BLaER1 treated with 17β-estradiol and CSF1 and Interleukin-3, amounts not matched to agents 10 nM and 100 nM (cell line): ENCODE measurements around the gene GLA.

Experiments used
- H3K27ac ChIP-seq, 11 experiments: shearing (Covaris generic); formaldehyde crosslinking; 2 replicates each; pipeline ENCODE4 v1.8.1; 2022
- H3K27me3 ChIP-seq, 11 experiments: shearing (Covaris generic); formaldehyde crosslinking; 2 replicates each; pipeline ENCODE4 v1.8.1; 2022
- H3K36me3 ChIP-seq, 11 experiments: shearing (Covaris generic); formaldehyde crosslinking; 2 replicates each; pipeline ENCODE4 v1.8.1; 2022
- H3K4me1 ChIP-seq, 10 experiments: shearing (Covaris generic); formaldehyde crosslinking; 2 replicates each; pipeline ENCODE4 v1.8.1; 2022
- H3K4me2 ChIP-seq, 11 experiments: shearing (Covaris generic); formaldehyde crosslinking; 2 replicates each; pipeline ENCODE4 v1.8.1; 2022
- H3K4me3 ChIP-seq, 10 experiments: shearing (Covaris generic); formaldehyde crosslinking; 2 replicates each; pipeline ENCODE4 v1.8.1; 2022
- H3K9ac ChIP-seq, 11 experiments: shearing (Covaris generic); formaldehyde crosslinking; 2 replicates each; pipeline ENCODE4 v1.8.1; 2022
- H3K9me3 ChIP-seq, 11 experiments: shearing (Covaris generic); formaldehyde crosslinking; replicated peaks in 1 of 11; 2 replicates each; pipeline ENCODE4 v1.8.1; 2022
- H4K20me1 ChIP-seq, 11 experiments: shearing (Covaris generic); formaldehyde crosslinking; 2 replicates each; pipeline ENCODE4 v1.8.1; 2022
- Cebpa-rat ChIP-seq, 11 experiments: shearing (Covaris generic); IDR thresholded peaks; 2 replicates each; pipeline ENCODE4 v1.8.1; 2022

GLA gene

GRCh38 chrX:101407748-101408531, at the start of gene GLA, which contains the start of gene HNRNPH2:
Gene GLA, minus strand, starts transcription at chrX:101407925. Its CDS starts 22 bp downstream, at chrX:101407903.
Gene HNRNPH2, plus strand, starts transcription at chrX:101408222. Its CDS starts 3,767 bp downstream, at chrX:101411989.
- Histone ChIP-seq H3K4me3 (peak within 1 kb of the TSS; percentile 64 to 81 (median 72)), H3K27ac (peak within 1 kb of the TSS; percentile 81 to 97 (median 93))
- no peak for TF ChIP-seq Cebpa-rat (IDR thresholded peaks at IDR 0.05)

GRCh38 chrX:101452056-101452455, 44.3 kb upstream of the GLA start:
- no peaks in the 10 kb centered on the region for H4K20me1 ChIP-seq

More at GRCh38 chrX:101407748-101408531, at the start of gene GLA, which contains the start of gene HNRNPH2:
- H4K20me1 ChIP-seq, result peaks cover 0 to 27% (median 10%) of the 10 kb centered on the region in 11 experiments; a peak in 11 of 22 replicates
- peak within 1 kb of the TSS; percentile 83 to 95 (median 90) for H3K9ac ChIP-seq
- H3K4me1 ChIP-seq, result peaks cover 7 to 50% (median 18%) of the 10 kb centered on the region in 10 experiments; a peak in 19 of 20 replicates
- no peaks in the 10 kb centered on the region for H3K27me3 ChIP-seq
- H3K36me3 ChIP-seq, result peaks cover 21 to 39% (median 32%) of the 10 kb centered on the region in 11 experiments
- H3K4me2 ChIP-seq, result peak within 1 kb of the TSS; percentile 65 to 81 (median 70)
- peaks cover 0 to 15% (median 5%) of the 10 kb centered on the region in 11 experiments; a peak in 5 of 22 replicates for H3K9me3 ChIP-seq

DNA sequence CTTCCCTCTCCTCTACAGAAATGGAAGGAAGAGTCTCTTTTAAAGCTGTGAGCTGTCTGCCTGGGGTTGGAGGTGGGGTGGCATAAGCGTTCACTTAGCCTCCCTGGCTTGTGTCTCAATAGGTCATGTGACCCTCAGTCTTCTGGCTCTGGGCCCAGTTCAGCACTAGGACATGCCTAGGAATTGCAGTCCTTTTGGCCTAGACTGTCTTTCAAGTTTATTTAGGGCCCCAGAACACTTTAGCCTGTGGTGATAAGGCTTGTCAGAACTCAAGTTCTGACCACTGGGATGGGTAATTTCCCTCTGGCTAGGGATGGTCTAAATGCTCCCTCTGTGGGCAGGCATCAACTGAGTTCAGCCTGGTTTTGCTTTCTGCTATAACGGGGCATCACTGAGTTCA, 43.2 kb upstream of the GLA start:
- H3K9me3 ChIP-seq, result peaks cover 0 to 20% (median 12%) of the 10 kb centered on the region in 11 experiments; a peak in 11 of 22 replicates
- no peaks in the 10 kb centered on the region for H3K27me3 ChIP-seq
- no peak overlapping the region for H3K4me3 ChIP-seq
- TF ChIP-seq Cebpa-rat (IDR thresholded peaks at IDR 0.05), result no peak
- no peak overlapping the region for H3K27ac ChIP-seq
- H3K4me2 ChIP-seq, result no peak overlapping the region
- peaks cover 0 to 22% (median 0%) of the 10 kb centered on the region in 10 experiments; a peak in 5 of 20 replicates for H3K4me1 ChIP-seq
- peaks cover 0 to 5% (median 0%) of the 10 kb centered on the region in 11 experiments; a peak in 1 of 22 replicates for H3K36me3 ChIP-seq
- no peaks in the 10 kb centered on the region for H4K20me1 ChIP-seq
- H3K9ac ChIP-seq, result no peak overlapping the region

More at GRCh38 chrX:101452056-101452455, 44.3 kb upstream of the GLA start:
- H3K4me2 ChIP-seq, result peak overlapping the region in 2 of 11 experiments; percentile 41 to 55; a peak in 3 of 22 replicates
- H3K9me3 ChIP-seq, result peaks cover 0 to 20% (median 12%) of the 10 kb centered on the region in 11 experiments; a peak in 11 of 22 replicates
- H3K27ac ChIP-seq, result peak overlapping the region in 2 of 11 experiments; percentile 7 to 30; a peak in 2 of 22 replicates
- H3K4me1 ChIP-seq, result peaks cover 0 to 15% (median 0%) of the 10 kb centered on the region in 10 experiments; a peak in 4 of 20 replicates
- H3K36me3 ChIP-seq, result peaks cover 0 to 5% (median 0%) of the 10 kb centered on the region in 11 experiments; a peak in 1 of 22 replicates
- H3K27me3 ChIP-seq, result no peaks in the 10 kb centered on the region
- H3K9ac ChIP-seq, result no peak overlapping the region
- H3K4me3 ChIP-seq, result no peak overlapping the region
- TF ChIP-seq Cebpa-rat (IDR thresholded peaks at IDR 0.05), result no peak

DNA sequence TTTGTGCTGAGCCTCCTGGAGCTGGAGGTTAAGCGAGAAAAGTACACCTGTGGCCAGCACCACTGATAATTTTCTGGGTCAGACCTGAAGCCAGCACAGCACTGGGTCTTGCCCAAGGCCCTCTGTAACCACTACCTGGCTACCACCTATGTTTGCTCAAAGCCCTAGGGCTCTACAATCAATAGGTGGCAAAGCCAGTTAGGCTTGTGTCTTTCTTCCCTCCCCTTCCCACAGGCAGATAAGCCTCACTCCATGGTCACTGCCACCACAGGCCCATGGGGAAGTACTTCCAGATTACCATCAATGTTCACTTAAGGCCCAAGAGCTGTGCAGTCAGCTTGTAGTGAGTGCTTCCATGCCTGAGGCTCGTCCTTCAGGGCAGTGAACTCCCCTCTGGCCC, 42.4 kb upstream of the GLA start:
- Histone ChIP-seq H3K27me3 (no peaks in the 10 kb centered on the region), H3K36me3 (peaks cover 0 to 5% (median 0%) of the 10 kb centered on the region in 11 experiments; a peak in 1 of 22 replicates), H3K9ac (no peak overlapping the region), H3K27ac (no peak overlapping the region), H3K4me3 (no peak overlapping the region), H4K20me1 (no peaks in the 10 kb centered on the region), H3K4me1 (peaks cover 0 to 31% (median 0%) of the 10 kb centered on the region in 10 experiments; a peak in 6 of 20 replicates), H3K4me2 (no peak overlapping the region), H3K9me3 (peaks cover 0 to 20% (median 12%) of the 10 kb centered on the region in 11 experiments; a peak in 11 of 22 replicates)
- no peak for TF ChIP-seq Cebpa-rat (IDR thresholded peaks at IDR 0.05)

GRCh38 chrX:101449279-101449678, 41.6 kb upstream of the GLA start:
- Histone ChIP-seq H3K36me3 (0 out of 22 replicates have a peak, but pooled peaks cover 0 to 5% (median 0%) of the 10 kb centered on the region in 11 experiments), H3K4me2 (no peak overlapping the region), H3K4me3 (no peak overlapping the region), H3K9me3 (peaks cover 0 to 20% (median 12%) of the 10 kb centered on the region in 11 experiments; a peak in 11 of 22 replicates), H3K27ac (no peak overlapping the region), H4K20me1 (no peaks in the 10 kb centered on the region), H3K4me1 (peaks cover 0 to 31% (median 0%) of the 10 kb centered on the region in 10 experiments; a peak in 6 of 20 replicates), H3K9ac (no peak overlapping the region), H3K27me3 (no peaks in the 10 kb centered on the region)
- TF ChIP-seq Cebpa-rat (IDR thresholded peaks at IDR 0.05), result no peak

GRCh38 chrX:101442085-101442484, 34.4 kb upstream of the GLA start:
- Histone ChIP-seq H3K27me3 (no peaks in the 10 kb centered on the region), H3K27ac (peak overlapping the region in 1 of 11 experiments; percentile 23; a peak in 1 of 22 replicates), H4K20me1 (no peaks in the 10 kb centered on the region), H3K9me3 (peaks cover 0 to 12% (median 0%) of the 10 kb centered on the region in 11 experiments; a peak in 4 of 22 replicates), H3K4me3 (no peak overlapping the region), H3K36me3 (peaks cover 0 to 13% (median 0%) of the 10 kb centered on the region in 11 experiments; a peak in 3 of 22 replicates), H3K4me2 (peak overlapping the region in 1 of 11 experiments; percentile 48; a peak in 2 of 22 replicates), H3K9ac (no peak overlapping the region), H3K4me1 (peaks cover 0 to 31% (median 0%) of the 10 kb centered on the region in 10 experiments; a peak in 6 of 20 replicates)
- TF ChIP-seq Cebpa-rat (IDR thresholded peaks at IDR 0.05), result no peak

DNA sequence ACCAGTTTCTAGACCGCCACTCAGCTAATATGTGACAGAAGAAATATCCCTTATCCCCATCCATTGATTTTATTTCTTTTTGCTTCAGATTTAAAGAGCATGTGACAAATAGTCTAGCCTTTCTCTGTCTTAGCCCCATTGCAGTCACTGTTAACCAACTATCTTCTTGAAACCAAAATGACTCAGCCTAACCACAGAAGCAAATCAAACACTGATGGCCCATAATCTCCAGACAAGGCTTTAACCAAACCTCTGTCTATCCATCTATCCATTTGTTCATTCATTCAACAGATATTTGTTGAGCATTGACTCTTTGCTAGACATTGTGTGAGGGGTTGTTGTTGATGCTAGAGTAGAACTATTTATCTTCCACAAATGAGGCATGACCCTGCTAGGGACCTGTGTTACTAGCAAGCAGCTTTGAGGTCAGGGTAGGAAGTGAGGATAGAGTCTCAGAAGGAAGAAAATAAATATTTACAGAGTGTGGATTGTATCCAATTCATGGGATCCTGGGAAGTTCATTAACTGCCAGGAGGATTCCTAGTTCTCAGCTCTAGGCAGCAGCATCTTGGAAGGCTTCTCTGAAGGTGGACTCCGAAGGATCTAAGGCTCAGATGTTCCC, 22.8 kb upstream of the GLA start:
- peaks cover 10 to 23% (median 18%) of the 10 kb centered on the region in 11 experiments; a peak in 21 of 22 replicates for H3K9me3 ChIP-seq

DNA sequence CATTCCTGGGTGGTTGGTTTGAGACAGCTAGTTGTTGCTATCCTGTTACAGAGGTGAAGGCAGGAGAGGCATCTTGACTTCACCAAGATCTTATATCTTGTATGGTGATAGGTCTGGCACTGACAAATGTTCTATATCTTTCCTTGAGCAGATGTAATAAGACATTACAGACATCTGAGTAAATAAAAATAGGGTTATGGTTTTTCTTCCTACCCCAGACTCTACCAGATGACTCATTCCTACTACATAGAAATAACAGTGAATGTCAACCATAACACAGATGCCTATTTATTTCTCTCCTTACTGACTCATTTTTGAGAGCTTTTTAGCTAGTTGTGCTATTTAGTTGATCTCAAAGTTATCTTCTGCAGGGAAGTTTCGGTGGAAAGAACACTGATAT, 22.2 kb upstream of the GLA start:
- H3K27ac ChIP-seq, result no peak overlapping the region
- H3K36me3 ChIP-seq, result peaks cover 0 to 20% (median 4%) of the 10 kb centered on the region in 11 experiments; a peak in 6 of 22 replicates
- no peak overlapping the region for H3K9ac ChIP-seq
- peaks cover 0 to 16% (median 0%) of the 10 kb centered on the region in 10 experiments; a peak in 6 of 20 replicates for H3K4me1 ChIP-seq
- TF ChIP-seq Cebpa-rat (IDR thresholded peaks at IDR 0.05), result no peak
- H4K20me1 ChIP-seq, result no peaks in the 10 kb centered on the region
- no peak overlapping the region for H3K4me3 ChIP-seq
- peaks cover 10 to 23% (median 18%) of the 10 kb centered on the region in 11 experiments; a peak in 21 of 22 replicates for H3K9me3 ChIP-seq
- H3K4me2 ChIP-seq, result peak overlapping the region in 2 of 11 experiments; percentile 6 to 14; a peak in 3 of 22 replicates
- no peaks in the 10 kb centered on the region for H3K27me3 ChIP-seq

More for the DNA sequence above, 22.8 kb upstream of the GLA start:
- H3K27me3 ChIP-seq, result no peaks in the 10 kb centered on the region
- H3K4me2 ChIP-seq, result peak overlapping the region in 2 of 11 experiments; percentile 6 to 17; a peak in 1 of 22 replicates
- no peak for TF ChIP-seq Cebpa-rat (IDR thresholded peaks at IDR 0.05)
- H3K27ac ChIP-seq, result no peak overlapping the region
- H3K36me3 ChIP-seq, result peaks cover 0 to 20% (median 4%) of the 10 kb centered on the region in 11 experiments; a peak in 6 of 22 replicates
- H4K20me1 ChIP-seq, result no peaks in the 10 kb centered on the region
- no peak overlapping the region for H3K9ac ChIP-seq
- H3K4me3 ChIP-seq, result no peak overlapping the region
- H3K4me1 ChIP-seq, result peaks cover 0 to 16% (median 0%) of the 10 kb centered on the region in 10 experiments; a peak in 6 of 20 replicates
